Measurements from ENCODE around the gene RPLP1.

Gene RPLP1

DNA sequence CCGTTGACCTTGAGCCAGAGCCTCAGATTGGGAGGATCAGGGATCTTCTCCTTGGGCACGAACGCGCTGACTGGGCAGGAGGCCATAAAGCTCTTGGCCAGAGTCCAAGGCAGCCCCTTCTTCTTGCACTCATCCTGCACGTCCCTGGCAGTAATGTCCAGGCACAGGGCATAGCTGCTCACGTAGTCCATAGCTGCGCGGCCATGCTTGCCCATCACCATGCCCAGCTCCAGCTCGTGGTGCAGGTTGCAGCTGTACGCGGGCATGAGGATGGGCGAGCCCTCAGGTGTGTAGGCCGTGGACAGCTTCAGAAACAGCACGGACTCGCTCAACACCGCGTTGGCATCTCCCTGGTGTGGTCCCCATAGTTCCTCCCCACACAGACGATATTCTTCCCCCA is 17.9 kb upstream of the RPLP1 start (continued):
- TF ChIP-seq ZBTB11 (tag by site-specific recombination; conservative IDR thresholded peaks at IDR 0.05; ENCODE audit: low read depth) = no peak

- Histone ChIP-seq H3K4me1 (ENCODE audit: control insufficient read depth, insufficient read depth, low read length) (no peaks in the 10 kb centered on the region), H3K9me3 (ENCODE audit: control insufficient read depth, insufficient read depth, low read depth, low read length) (no peaks in the 10 kb centered on the region), H3K27ac (ENCODE audit: extremely low read depth, low read depth, low read length) (no peak overlapping the region), H3K36me3 (ENCODE audit: control insufficient read depth in 2 of 2, insufficient read depth in 1 of 2, low read length in 2 of 2) (peaks cover 82 to 97% of the 10 kb centered on the region in 2 experiments), H3K4me3 (ENCODE audit: low read depth, low read length) (no peak overlapping the region)
- ChIA-PET POLR2A (interaction anchor here (1.5 kb wide), 1 partner anchor 16 kb away, joined by 4 read pairs; the partner anchor contains the start of gene RPLP1), CTCF (interaction anchor here (0.7 kb wide), 1 partner anchor 26 kb away, joined by 6 read pairs; no protein-coding TSS in a partner anchor)
- TF ChIP-seq KLF17 (tag by site-specific recombination; IDR thresholded peaks at IDR 0.05) (no peak), ZNF184 (tag by site-specific recombination; IDR thresholded peaks at IDR 0.05) (no peak), ZNF585B (tag by site-specific recombination; IDR thresholded peaks at IDR 0.05) (no peak), ZNF623 (tag by site-specific recombination; IDR thresholded peaks at IDR 0.05) (no peak), ZNF391 (tag by site-specific recombination; IDR thresholded peaks at IDR 0.05; ENCODE audit: borderline replicate concordance, low read depth) (no peak), ZBTB8A (tag by site-specific recombination; IDR thresholded peaks at IDR 0.05) (no peak), ATF2 (tag by site-specific recombination; IDR thresholded peaks at IDR 0.05; ENCODE audit: low read depth) (no peak), BCL11A (tag by site-specific recombination; IDR thresholded peaks at IDR 0.05; ENCODE audit: low read depth) (no peak), SCRT2 (tag by site-specific recombination; IDR thresholded peaks at IDR 0.05) (no peak), ZNF335 (tag by site-specific recombination; conservative IDR thresholded peaks at IDR 0.05) (no peak), ZNF626 (tag by site-specific recombination; IDR thresholded peaks at IDR 0.05) (no peak), ZNF423 (tag by site-specific recombination; IDR thresholded peaks at IDR 0.05) (no peak), KLF8 (tag by site-specific recombination; IDR thresholded peaks at IDR 0.05) (no peak), ZNF140 (tag by site-specific recombination; IDR thresholded peaks at IDR 0.05) (no peak)
- TF ChIP-seq, protein P1, sequence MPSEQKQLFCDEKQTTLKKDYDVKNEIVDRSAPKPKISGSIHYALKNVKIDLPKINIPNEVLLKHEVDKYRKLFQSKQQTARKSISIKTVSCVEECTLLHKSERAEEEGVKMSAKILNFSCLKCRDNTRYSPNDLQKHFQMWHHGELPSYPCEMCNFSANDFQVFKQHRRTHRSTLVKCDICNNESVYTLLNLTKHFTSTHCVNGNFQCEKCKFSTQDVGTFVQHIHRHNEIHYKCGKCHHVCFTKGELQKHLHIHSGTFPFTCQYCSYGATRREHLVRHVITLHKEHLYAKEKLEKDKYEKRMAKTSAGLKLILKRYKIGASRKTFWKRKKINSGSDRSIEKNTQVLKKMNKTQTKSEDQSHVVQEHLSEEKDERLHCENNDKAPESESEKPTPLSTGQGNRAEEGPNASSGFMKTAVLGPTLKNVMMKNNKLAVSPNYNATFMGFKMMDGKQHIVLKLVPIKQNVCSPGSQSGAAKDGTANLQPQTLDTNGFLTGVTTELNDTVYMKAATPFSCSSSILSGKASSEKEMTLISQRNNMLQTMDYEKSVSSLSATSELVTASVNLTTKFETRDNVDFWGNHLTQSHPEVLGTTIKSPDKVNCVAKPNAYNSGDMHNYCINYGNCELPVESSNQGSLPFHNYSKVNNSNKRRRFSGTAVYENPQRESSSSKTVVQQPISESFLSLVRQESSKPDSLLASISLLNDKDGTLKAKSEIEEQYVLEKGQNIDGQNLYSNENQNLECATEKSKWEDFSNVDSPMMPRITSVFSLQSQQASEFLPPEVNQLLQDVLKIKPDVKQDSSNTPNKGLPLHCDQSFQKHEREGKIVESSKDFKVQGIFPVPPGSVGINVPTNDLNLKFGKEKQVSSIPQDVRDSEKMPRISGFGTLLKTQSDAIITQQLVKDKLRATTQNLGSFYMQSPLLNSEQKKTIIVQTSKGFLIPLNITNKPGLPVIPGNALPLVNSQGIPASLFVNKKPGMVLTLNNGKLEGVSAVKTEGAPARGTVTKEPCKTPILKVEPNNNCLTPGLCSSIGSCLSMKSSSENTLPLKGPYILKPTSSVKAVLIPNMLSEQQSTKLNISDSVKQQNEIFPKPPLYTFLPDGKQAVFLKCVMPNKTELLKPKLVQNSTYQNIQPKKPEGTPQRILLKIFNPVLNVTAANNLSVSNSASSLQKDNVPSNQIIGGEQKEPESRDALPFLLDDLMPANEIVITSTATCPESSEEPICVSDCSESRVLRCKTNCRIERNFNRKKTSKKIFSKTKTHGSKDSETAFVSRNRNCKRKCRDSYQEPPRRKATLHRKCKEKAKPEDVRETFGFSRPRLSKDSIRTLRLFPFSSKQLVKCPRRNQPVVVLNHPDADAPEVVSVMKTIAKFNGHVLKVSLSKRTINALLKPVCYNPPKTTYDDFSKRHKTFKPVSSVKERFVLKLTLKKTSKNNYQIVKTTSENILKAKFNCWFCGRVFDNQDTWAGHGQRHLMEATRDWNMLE (tag by site-specific recombination; conservative IDR thresholded peaks at IDR 0.05; ENCODE audit: low read depth) = no peak
- TF ChIP-seq, protein P2, sequence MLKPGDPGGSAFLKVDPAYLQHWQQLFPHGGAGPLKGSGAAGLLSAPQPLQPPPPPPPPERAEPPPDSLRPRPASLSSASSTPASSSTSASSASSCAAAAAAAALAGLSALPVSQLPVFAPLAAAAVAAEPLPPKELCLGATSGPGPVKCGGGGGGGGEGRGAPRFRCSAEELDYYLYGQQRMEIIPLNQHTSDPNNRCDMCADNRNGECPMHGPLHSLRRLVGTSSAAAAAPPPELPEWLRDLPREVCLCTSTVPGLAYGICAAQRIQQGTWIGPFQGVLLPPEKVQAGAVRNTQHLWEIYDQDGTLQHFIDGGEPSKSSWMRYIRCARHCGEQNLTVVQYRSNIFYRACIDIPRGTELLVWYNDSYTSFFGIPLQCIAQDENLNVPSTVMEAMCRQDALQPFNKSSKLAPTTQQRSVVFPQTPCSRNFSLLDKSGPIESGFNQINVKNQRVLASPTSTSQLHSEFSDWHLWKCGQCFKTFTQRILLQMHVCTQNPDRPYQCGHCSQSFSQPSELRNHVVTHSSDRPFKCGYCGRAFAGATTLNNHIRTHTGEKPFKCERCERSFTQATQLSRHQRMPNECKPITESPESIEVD (tag by site-specific recombination; IDR thresholded peaks at IDR 0.05) = no peak
- TF ChIP-seq, protein P3, sequence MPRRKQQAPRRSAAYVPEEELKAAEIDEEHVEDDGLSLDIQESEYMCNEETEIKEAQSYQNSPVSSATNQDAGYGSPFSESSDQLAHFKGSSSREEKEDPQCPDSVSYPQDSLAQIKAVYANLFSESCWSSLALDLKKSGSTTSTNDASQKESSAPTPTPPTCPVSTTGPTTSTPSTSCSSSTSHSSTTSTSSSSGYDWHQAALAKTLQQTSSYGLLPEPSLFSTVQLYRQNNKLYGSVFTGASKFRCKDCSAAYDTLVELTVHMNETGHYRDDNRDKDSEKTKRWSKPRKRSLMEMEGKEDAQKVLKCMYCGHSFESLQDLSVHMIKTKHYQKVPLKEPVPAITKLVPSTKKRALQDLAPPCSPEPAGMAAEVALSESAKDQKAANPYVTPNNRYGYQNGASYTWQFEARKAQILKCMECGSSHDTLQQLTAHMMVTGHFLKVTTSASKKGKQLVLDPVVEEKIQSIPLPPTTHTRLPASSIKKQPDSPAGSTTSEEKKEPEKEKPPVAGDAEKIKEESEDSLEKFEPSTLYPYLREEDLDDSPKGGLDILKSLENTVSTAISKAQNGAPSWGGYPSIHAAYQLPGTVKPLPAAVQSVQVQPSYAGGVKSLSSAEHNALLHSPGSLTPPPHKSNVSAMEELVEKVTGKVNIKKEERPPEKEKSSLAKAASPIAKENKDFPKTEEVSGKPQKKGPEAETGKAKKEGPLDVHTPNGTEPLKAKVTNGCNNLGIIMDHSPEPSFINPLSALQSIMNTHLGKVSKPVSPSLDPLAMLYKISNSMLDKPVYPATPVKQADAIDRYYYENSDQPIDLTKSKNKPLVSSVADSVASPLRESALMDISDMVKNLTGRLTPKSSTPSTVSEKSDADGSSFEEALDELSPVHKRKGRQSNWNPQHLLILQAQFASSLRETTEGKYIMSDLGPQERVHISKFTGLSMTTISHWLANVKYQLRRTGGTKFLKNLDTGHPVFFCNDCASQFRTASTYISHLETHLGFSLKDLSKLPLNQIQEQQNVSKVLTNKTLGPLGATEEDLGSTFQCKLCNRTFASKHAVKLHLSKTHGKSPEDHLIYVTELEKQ (tag by site-specific recombination; IDR thresholded peaks at IDR 0.05; ENCODE audit: borderline replicate concordance) = no peak
Measured at GRCh38 chr15:69435985-69436384, 16.6 kb upstream of the RPLP1 start.

Measured in HEK293 (cell line).